ENCODE data around the gene TOMM34. TPM values are rescaled to one million over a fixed set of nuclear protein-coding genes. Genes with fewer than 3 reads are reported as not detected.

Gene TOMM34
- total RNA-seq, 1 donor from 2014 or later = 27.3 TPM

DNA sequence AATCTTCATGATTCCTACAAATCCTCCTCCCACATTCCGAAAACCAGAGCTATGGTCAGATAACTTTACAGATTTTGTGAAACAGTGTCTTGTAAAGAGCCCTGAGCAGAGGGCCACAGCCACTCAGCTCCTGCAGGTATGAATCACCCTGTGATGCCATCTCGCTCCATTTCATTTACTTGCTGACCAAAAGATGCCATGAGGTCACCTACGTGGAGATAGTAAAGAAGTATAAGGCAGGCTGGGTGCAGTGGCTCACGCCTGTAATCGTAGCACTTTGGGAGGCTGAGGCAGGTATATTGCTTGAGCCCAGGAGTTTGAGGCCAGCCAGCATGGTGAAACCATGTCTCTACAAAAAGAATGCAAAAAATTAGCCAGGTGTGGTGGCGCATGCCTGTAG is 37.0 kb upstream of the TOMM34 start:
- no peaks in the 10 kb centered on the region for H3K79me2 ChIP-seq (ENCODE audit: low read depth)
- H3K4me1 Mint-ChIP-seq = no peaks in the 10 kb centered on the region
- TF ChIP-seq EZH2 (IDR thresholded peaks at IDR 0.05) = no peak
- H3K27ac ChIP-seq = no peak overlapping the region
- DNase-seq (ENCODE audit: low spot score) = no peak
- no peaks in the 10 kb centered on the region for H3K27me3 Mint-ChIP-seq (ENCODE audit: insufficient read depth, low read depth)
- no peak overlapping the region for H2AFZ ChIP-seq (replicated peaks)
- no peaks in the 10 kb centered on the region for H3K4me1 ChIP-seq
- no peak overlapping the region for H3K27ac Mint-ChIP-seq
- no peak overlapping the region for H3K4me3 ChIP-seq
- H3K36me3 ChIP-seq = no peaks in the 10 kb centered on the region
- peaks cover 18% of the 10 kb centered on the region for H3K36me3 Mint-ChIP-seq
- H3K27me3 ChIP-seq = no peaks in the 10 kb centered on the region
- no peaks in the 10 kb centered on the region for H3F3A ChIP-seq (ENCODE audit: low read depth)
- H3K4me3 Mint-ChIP-seq = no peak overlapping the region
- H3K4me2 ChIP-seq = no peak overlapping the region
- no peaks in the 10 kb centered on the region for H3K9me3 ChIP-seq (ENCODE audit: low read depth)
- H4K20me1 ChIP-seq (ENCODE audit: low read depth) = peaks cover 6% of the 10 kb centered on the region
- H3K9ac ChIP-seq = no peak overlapping the region
- no peaks in the 10 kb centered on the region for H3K9me3 Mint-ChIP-seq

DNA sequence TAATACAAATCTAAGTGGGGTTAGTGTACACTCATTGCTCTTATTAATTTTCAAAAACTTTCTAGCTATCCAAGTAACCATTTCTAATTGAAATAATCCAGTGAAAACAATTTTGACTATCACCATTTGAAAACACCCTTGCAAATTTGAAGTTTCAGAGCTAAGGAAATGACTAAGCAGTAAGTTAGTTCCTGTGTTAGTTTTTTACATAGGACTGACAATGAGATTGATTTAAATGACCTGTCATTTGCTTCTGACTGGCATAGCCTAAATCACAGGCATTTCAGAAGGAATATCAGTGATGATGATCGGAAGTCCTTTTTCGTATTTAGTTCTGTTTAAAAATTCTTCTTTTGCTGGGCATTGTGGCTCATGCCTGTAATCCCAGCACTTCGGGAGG is 33.1 kb upstream of the TOMM34 start:
- Histone ChIP-seq H3K4me3 (no peak overlapping the region), H3K9ac (no peak overlapping the region), H3F3A (ENCODE audit: low read depth) (no peaks in the 10 kb centered on the region), H4K20me1 (ENCODE audit: low read depth) (peaks cover 9% of the 10 kb centered on the region), H3K4me2 (no peak overlapping the region), H3K4me1 (no peaks in the 10 kb centered on the region), H3K36me3 (no peaks in the 10 kb centered on the region), H3K27me3 (no peaks in the 10 kb centered on the region), H3K27ac (no peak overlapping the region), H3K79me2 (ENCODE audit: low read depth) (no peaks in the 10 kb centered on the region), H2AFZ (replicated peaks) (no peak overlapping the region), H3K9me3 (ENCODE audit: low read depth) (no peaks in the 10 kb centered on the region)
- no peaks in the 10 kb centered on the region for H3K4me1 Mint-ChIP-seq
- H3K9me3 Mint-ChIP-seq = no peaks in the 10 kb centered on the region
- no peak overlapping the region for H3K4me3 Mint-ChIP-seq
- no peaks in the 10 kb centered on the region for H3K27me3 Mint-ChIP-seq (ENCODE audit: insufficient read depth, low read depth)
- no peak overlapping the region for H3K27ac Mint-ChIP-seq
- TF ChIP-seq, protein P1, sequence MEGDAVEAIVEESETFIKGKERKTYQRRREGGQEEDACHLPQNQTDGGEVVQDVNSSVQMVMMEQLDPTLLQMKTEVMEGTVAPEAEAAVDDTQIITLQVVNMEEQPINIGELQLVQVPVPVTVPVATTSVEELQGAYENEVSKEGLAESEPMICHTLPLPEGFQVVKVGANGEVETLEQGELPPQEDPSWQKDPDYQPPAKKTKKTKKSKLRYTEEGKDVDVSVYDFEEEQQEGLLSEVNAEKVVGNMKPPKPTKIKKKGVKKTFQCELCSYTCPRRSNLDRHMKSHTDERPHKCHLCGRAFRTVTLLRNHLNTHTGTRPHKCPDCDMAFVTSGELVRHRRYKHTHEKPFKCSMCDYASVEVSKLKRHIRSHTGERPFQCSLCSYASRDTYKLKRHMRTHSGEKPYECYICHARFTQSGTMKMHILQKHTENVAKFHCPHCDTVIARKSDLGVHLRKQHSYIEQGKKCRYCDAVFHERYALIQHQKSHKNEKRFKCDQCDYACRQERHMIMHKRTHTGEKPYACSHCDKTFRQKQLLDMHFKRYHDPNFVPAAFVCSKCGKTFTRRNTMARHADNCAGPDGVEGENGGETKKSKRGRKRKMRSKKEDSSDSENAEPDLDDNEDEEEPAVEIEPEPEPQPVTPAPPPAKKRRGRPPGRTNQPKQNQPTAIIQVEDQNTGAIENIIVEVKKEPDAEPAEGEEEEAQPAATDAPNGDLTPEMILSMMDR (IDR thresholded peaks at IDR 0.05) = no peak
- TF ChIP-seq EZH2phosphoT487 (IDR thresholded peaks at IDR 0.05) (no peak), EZH2 (IDR thresholded peaks at IDR 0.05) (no peak)
- H3K36me3 Mint-ChIP-seq = peaks cover 13% of the 10 kb centered on the region
- DNase-seq (ENCODE audit: low spot score) = no peak

DNA sequence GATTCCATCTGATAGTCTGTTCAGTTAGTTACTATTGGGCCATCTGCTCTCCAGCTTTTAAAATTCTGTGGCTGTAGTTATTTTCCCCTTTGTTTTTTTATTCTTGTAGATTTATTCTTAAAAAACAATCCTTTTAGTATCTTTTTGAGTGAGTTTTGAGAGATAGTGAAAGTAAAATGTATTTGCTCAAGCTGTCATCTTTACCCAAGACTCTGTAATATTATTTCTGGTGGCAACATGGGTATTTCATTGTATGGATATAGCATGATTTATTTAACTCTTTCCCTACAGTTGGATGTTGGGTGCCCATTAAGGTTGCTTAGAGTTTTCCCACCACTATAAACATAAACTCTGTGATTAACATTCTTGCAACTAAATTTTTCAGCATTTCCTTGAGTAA is 30.8 kb upstream of the TOMM34 start:
- H3K27me3 ChIP-seq = no peaks in the 10 kb centered on the region
- H2AFZ ChIP-seq (replicated peaks) = no peak overlapping the region
- no peak for DNase-seq (ENCODE audit: low spot score)
- H3K4me1 Mint-ChIP-seq = no peaks in the 10 kb centered on the region
- no peaks in the 10 kb centered on the region for H3K79me2 ChIP-seq (ENCODE audit: low read depth)
- H3K27ac Mint-ChIP-seq = no peak overlapping the region
- peaks cover 4% of the 10 kb centered on the region for H3K36me3 ChIP-seq
- no peak overlapping the region for H3K9ac ChIP-seq
- no peak for TF ChIP-seq EZH2phosphoT487 (IDR thresholded peaks at IDR 0.05)
- TF ChIP-seq, protein P1 (IDR thresholded peaks at IDR 0.05) = no peak
- TF ChIP-seq EZH2 (IDR thresholded peaks at IDR 0.05) = no peak
- H3K4me3 Mint-ChIP-seq = no peak overlapping the region
- H3K4me3 ChIP-seq = no peak overlapping the region
- no peaks in the 10 kb centered on the region for H3K27me3 Mint-ChIP-seq (ENCODE audit: insufficient read depth, low read depth)
- H3K9me3 Mint-ChIP-seq = no peaks in the 10 kb centered on the region
- no peak overlapping the region for H3K4me2 ChIP-seq
- H3K27ac ChIP-seq = no peak overlapping the region
- H3K9me3 ChIP-seq (ENCODE audit: low read depth) = no peaks in the 10 kb centered on the region
- H3K4me1 ChIP-seq = no peaks in the 10 kb centered on the region
- peaks cover 9% of the 10 kb centered on the region for H4K20me1 ChIP-seq (ENCODE audit: low read depth)
- H3K36me3 Mint-ChIP-seq = peaks cover 9% of the 10 kb centered on the region
- no peaks in the 10 kb centered on the region for H3F3A ChIP-seq (ENCODE audit: low read depth)

DNA sequence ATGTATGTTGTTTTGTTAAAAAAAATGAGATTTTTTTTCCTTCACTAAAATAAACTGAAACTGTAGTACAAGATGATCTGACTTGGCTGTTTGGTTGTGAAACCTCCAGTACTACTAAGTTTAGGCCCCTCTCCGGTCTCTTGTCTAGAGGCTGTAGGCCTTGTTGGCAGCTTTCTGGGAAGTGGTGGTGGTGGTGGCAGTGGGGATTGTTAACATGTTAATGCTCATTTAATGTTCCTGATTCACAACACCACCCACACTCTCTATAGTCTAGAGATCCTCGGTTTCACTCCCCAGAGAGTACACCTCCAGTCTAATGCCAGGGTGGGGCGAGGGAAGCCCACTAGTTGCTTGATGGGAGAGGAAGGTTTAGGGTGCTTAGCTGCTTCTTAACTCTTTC is 30.2 kb upstream of the TOMM34 start:
- H3K4me1 ChIP-seq = no peaks in the 10 kb centered on the region
- TF ChIP-seq EZH2phosphoT487 (IDR thresholded peaks at IDR 0.05) (no peak), EZH2 (IDR thresholded peaks at IDR 0.05) (no peak)
- TF ChIP-seq, protein P1 (IDR thresholded peaks at IDR 0.05) = no peak
- H3K4me2 ChIP-seq = no peak overlapping the region
- H3K4me3 ChIP-seq = no peak overlapping the region
- Mint-ChIP-seq H3K9me3 (no peaks in the 10 kb centered on the region), H3K4me3 (no peak overlapping the region), H3K4me1 (no peaks in the 10 kb centered on the region), H3K36me3 (peaks cover 6% of the 10 kb centered on the region), H3K27me3 (ENCODE audit: insufficient read depth, low read depth) (no peaks in the 10 kb centered on the region), H3K27ac (no peak overlapping the region)
- DNase-seq (ENCODE audit: low spot score) = no peak
- H3K36me3 ChIP-seq = peaks cover 4% of the 10 kb centered on the region
- H3K27ac ChIP-seq = no peak overlapping the region
- H4K20me1 ChIP-seq (ENCODE audit: low read depth) = peaks cover 9% of the 10 kb centered on the region
- no peaks in the 10 kb centered on the region for H3K9me3 ChIP-seq (ENCODE audit: low read depth)
- no peaks in the 10 kb centered on the region for H3K27me3 ChIP-seq
- H3K9ac ChIP-seq = no peak overlapping the region
- no peak overlapping the region for H2AFZ ChIP-seq (replicated peaks)
- H3K79me2 ChIP-seq (ENCODE audit: low read depth) = no peaks in the 10 kb centered on the region
- no peaks in the 10 kb centered on the region for H3F3A ChIP-seq (ENCODE audit: low read depth)
